Osteoblast (primary cell): ENCODE measurements around the gene CTDP1. TPM values are rescaled to one million over a fixed set of nuclear protein-coding genes. Genes with fewer than 3 reads are reported as not detected.

Experiments
- DNase-seq: peaks from one replicate; pipeline ENCODE4 v3.0.0; 2011; ENCODE audit warnings: low spot score, mixed read lengths; ENCODE audit not compliant: insufficient read length; ENCODE audit errors: missing footprints
- H2AFZ ChIP-seq: 2 replicates; pipeline ENCODE4 v1.6.0; 2011; ENCODE audit warnings: mild to moderate bottlenecking, low read length
- H3K27ac ChIP-seq: 2 replicates; pipeline ENCODE4 v1.5.1; 2011; ENCODE audit warnings: mild to moderate bottlenecking, low read depth, low read length, moderate library complexity
- H3K27me3 ChIP-seq: 2 replicates; pipeline ENCODE4 v1.6.0; 2012; ENCODE audit warnings: mild to moderate bottlenecking, control low read depth, inconsistent platforms, low read length, moderate library complexity; ENCODE audit not compliant: insufficient read depth
- H3K36me3 ChIP-seq: 2 replicates; pipeline ENCODE4 v1.5.1; 2011; ENCODE audit warnings: mild to moderate bottlenecking, low read length, control low read depth, moderate library complexity; ENCODE audit not compliant: insufficient read depth
- H3K4me1 ChIP-seq: 2 replicates; pipeline ENCODE4 v1.5.1; 2011; ENCODE audit warnings: mild to moderate bottlenecking, low read length, control low read depth, moderate library complexity; ENCODE audit not compliant: insufficient read depth
- H3K4me2 ChIP-seq: 2 replicates; pipeline ENCODE4 v1.6.0; 2011; ENCODE audit warnings: mild to moderate bottlenecking, low read length; ENCODE audit not compliant: insufficient read depth
- H3K4me3 ChIP-seq: fragments of 200-600 bp; sonication (generic); 3 replicates; pipeline ENCODE4 v1.5.1; 2012; ENCODE audit warnings: mild to moderate bottlenecking, low read length, inconsistent platforms; ENCODE audit not compliant: insufficient read depth
- H3K79me2 ChIP-seq: 2 replicates; pipeline ENCODE4 v1.6.0; 2012; ENCODE audit warnings: mild to moderate bottlenecking, low read length, control low read depth, inconsistent platforms; ENCODE audit not compliant: insufficient read depth
- H3K9me3 ChIP-seq: 2 replicates; pipeline ENCODE4 v1.5.1; 2011; ENCODE audit warnings: low read depth, low read length, control low read depth
- H4K20me1 ChIP-seq: 2 replicates; pipeline ENCODE4 v1.6.0; 2012; ENCODE audit warnings: mild to moderate bottlenecking, low read length, control low read depth; ENCODE audit not compliant: insufficient read depth
- total RNA-seq: library from RNA; depleted of rRNA; stranded (reverse); fragments of >200 nt; gene quantifications from 2 replicates; pipeline ENCODE4 v1.2.3, GENCODE V29; 2012
- TF ChIP-seq, protein P1 (sequence below): IDR thresholded peaks from 2 replicates; pipeline ENCODE4 v1.5.1; 2011; ENCODE audit warnings: mild to moderate bottlenecking, low read depth, low read length, moderate library complexity; ENCODE audit errors: extremely low read depth

The CTDP1 gene
- total RNA-seq, 1 donor: 26.8 TPM

DNA sequence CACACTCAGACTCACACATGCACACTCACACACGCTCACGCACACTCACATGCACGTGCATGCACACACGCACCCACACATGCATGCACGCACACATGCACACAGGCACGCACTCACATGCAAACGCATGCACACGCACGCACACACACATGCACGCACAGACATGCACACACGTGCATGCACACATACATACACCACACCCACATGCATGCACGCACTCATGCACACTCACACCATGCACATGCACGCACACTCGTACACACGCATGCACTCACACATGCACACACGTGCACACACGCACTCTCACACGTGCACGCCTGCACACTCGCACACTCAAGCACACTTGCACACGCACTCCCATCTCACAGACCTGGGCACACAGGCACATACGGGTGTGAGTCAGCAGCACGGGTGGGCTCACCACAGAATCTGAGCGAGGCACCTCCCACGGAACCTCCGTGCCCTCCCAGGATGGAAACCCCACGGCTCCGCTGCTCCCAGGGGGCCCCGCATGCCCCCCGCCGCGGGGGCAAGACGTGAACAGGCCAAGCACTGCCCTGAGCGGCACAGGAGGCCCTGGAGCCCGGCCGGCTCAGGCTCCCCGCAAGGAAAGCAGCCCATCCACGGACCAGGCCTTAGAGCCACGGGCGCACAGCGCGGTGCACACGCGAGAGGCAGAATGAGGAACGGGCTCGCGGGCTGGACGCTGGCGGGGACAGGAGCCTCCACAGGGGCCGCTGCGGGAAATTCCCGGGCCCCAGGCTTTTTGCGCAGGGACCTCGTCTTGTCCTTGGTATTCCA is 109.7 kb downstream of the CTDP1 start:
- Histone ChIP-seq H3K4me3 (no peak overlapping the region), H3K4me1 (peaks cover 35% of the 10 kb centered on the region), H3K27ac (no peak overlapping the region), H3K9me3 (no peaks in the 10 kb centered on the region), H3K79me2 (no peaks in the 10 kb centered on the region), H2AFZ (no peak overlapping the region), H3K4me2 (no peak overlapping the region), H4K20me1 (no peaks in the 10 kb centered on the region), H3K27me3 (peaks cover 44% of the 10 kb centered on the region), H3K36me3 (no peaks in the 10 kb centered on the region)
- DNase-seq: peak; percentile 71
- TF ChIP-seq, protein P1, sequence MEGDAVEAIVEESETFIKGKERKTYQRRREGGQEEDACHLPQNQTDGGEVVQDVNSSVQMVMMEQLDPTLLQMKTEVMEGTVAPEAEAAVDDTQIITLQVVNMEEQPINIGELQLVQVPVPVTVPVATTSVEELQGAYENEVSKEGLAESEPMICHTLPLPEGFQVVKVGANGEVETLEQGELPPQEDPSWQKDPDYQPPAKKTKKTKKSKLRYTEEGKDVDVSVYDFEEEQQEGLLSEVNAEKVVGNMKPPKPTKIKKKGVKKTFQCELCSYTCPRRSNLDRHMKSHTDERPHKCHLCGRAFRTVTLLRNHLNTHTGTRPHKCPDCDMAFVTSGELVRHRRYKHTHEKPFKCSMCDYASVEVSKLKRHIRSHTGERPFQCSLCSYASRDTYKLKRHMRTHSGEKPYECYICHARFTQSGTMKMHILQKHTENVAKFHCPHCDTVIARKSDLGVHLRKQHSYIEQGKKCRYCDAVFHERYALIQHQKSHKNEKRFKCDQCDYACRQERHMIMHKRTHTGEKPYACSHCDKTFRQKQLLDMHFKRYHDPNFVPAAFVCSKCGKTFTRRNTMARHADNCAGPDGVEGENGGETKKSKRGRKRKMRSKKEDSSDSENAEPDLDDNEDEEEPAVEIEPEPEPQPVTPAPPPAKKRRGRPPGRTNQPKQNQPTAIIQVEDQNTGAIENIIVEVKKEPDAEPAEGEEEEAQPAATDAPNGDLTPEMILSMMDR: no peak

GRCh38 chr18:79789901-79790890 is 110.6 kb downstream of the CTDP1 start:
- H3K36me3 ChIP-seq: no peaks in the 10 kb centered on the region
- H3K4me1 ChIP-seq: peaks cover 35% of the 10 kb centered on the region
- no peaks in the 10 kb centered on the region for H4K20me1 ChIP-seq
- H3K27ac ChIP-seq: peak overlapping the region; percentile 66
- TF ChIP-seq, protein P1: no peak
- peak; percentile 90 for DNase-seq
- no peak overlapping the region for H3K4me3 ChIP-seq
- no peaks in the 10 kb centered on the region for H3K79me2 ChIP-seq
- no peaks in the 10 kb centered on the region for H3K9me3 ChIP-seq
- H3K27me3 ChIP-seq: peaks cover 41% of the 10 kb centered on the region
- H3K4me2 ChIP-seq: no peak overlapping the region
- no peak overlapping the region for H2AFZ ChIP-seq

DNA sequence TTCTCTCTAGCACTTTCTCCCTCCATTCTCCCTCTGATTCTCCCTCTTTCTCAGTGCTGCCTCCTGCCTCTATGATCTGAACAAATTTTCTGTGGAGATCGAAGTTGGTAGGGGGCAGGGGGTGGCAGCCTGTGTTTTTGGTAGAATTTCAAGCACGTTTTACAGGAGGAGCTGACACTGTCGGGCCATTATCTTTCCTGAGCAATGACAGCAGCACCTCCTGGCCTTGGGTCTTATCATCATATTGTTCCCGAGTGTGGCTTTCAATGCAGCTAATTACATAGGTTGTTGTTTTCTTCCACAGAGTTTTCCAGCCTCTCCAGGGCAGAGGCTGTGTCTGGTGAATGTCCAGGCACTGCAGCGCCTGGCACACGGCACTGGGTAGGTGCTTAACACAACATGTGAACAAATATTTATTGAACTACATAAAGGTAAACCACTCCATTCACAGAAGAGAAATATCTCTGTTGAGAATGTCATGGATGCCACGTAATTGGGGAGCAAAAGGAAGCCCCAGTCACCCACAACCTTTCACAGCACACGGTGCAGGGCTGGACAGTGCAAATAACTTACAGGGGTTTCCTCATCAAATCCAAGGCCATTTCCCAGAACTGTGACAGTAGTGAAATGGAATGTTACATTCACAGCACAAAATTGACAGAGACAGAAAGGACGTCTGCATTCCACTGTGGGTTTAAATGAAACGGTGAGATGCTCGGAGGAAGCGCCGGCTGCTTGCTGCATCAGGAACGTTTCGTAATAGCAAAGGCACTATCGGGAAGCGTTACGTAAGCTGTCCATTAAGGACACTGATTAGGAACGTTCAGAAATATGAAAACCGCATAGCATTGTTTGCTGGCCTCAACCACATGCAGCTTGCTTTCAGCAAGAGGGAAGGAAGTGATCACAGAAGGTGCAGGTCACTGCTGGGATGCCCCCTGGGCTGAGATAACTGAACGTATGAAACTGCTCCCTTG is 111.7 kb downstream of the CTDP1 start:
- H3K4me1 ChIP-seq: peaks cover 28% of the 10 kb centered on the region
- H3K4me2 ChIP-seq: peak overlapping the region; percentile 65
- H3K27ac ChIP-seq: peak overlapping the region; percentile 66
- no peaks in the 10 kb centered on the region for H3K36me3 ChIP-seq
- TF ChIP-seq, protein P1: no peak
- peak; percentile 98 for DNase-seq
- H3K27me3 ChIP-seq: peaks cover 31% of the 10 kb centered on the region
- no peaks in the 10 kb centered on the region for H3K9me3 ChIP-seq
- H3K4me3 ChIP-seq: peak overlapping the region; percentile 8
- no peak overlapping the region for H2AFZ ChIP-seq
- no peaks in the 10 kb centered on the region for H4K20me1 ChIP-seq
- H3K79me2 ChIP-seq: no peaks in the 10 kb centered on the region
